GM12878 (cell line): ENCODE measurements around the gene TIGAR. TPM values are rescaled to one million over a fixed set of nuclear protein-coding genes. Genes with fewer than 3 reads are reported as not detected.

Source experiments
- BCL11A ChIP-seq: IDR thresholded peaks from 2 replicates; pipeline ENCODE4 v1.6.1; 2011; ENCODE audit warnings: low read depth, low read length
- BRCA1 ChIP-seq: IDR thresholded peaks from 2 replicates; pipeline ENCODE4 v1.6.1; 2011; ENCODE audit warnings: low read depth, low read length, improper control_type of control experiment
- CHD2 ChIP-seq: IDR thresholded peaks from 2 replicates; pipeline ENCODE4 v1.6.1; 2011; ENCODE audit warnings: low read depth, low read length, improper control_type of control experiment, borderline replicate concordance
- ESRRA ChIP-seq: IDR thresholded peaks from 2 replicates; pipeline ENCODE4 v1.6.1; 2012; ENCODE audit warnings: mild to moderate bottlenecking, low read length, improper control_type of control experiment
- EZH2 ChIP-seq: IDR thresholded peaks from 2 replicates; pipeline ENCODE4 v1.6.1; 2012; ENCODE audit warnings: low read depth, mild to moderate bottlenecking, control low read depth, inconsistent platforms, low read length, borderline replicate concordance; ENCODE audit not compliant: control insufficient read depth
- HDGF ChIP-seq: fragments of 450-650 bp; IDR thresholded peaks from 2 replicates; pipeline ENCODE4 v1.6.1; 2016; ENCODE audit warnings: antibody characterized with exemption
- MXI1 ChIP-seq: fragments of 150-350 bp; IDR thresholded peaks from 2 replicates; pipeline ENCODE4 v1.6.1; 2011; ENCODE audit warnings: low read depth, mild to moderate bottlenecking, inconsistent platforms, low read length, improper control_type of control experiment
- NFIC ChIP-seq: IDR thresholded peaks from 2 replicates; pipeline ENCODE4 v1.6.1; 2012; ENCODE audit warnings: low read depth, mild to moderate bottlenecking, inconsistent platforms, low read length, moderate library complexity
- PAX5 ChIP-seq: IDR thresholded peaks from 2 replicates; pipeline ENCODE4 v1.6.1; 2011; ENCODE audit warnings: low read depth, low read length, borderline replicate concordance
- PML ChIP-seq: IDR thresholded peaks from 2 replicates; pipeline ENCODE4 v1.6.1; 2012; ENCODE audit warnings: low read length, inconsistent platforms
- SMAD5 ChIP-seq: IDR thresholded peaks from 2 replicates; pipeline ENCODE4 v1.6.1; 2016; ENCODE audit warnings: antibody characterized with exemption, low read depth
- SMARCA5 ChIP-seq: fragments of 450-650 bp; IDR thresholded peaks from 2 replicates; pipeline ENCODE4 v1.6.1; 2017; ENCODE audit warnings: mild to moderate bottlenecking
- SPI1 ChIP-seq: IDR thresholded peaks from 2 replicates; pipeline ENCODE4 v1.6.1; 2011; ENCODE audit warnings: low read depth, mild to moderate bottlenecking, low read length, moderate library complexity, borderline replicate concordance; ENCODE audit not compliant: insufficient read depth
- SREBF1 ChIP-seq: IDR thresholded peaks from 2 replicates; pipeline ENCODE4 v1.6.1; 2012; ENCODE audit warnings: mild to moderate bottlenecking, low read length
- SUPT20H ChIP-seq: IDR thresholded peaks from 2 replicates; pipeline ENCODE4 v1.6.1; 2011; ENCODE audit warnings: low read depth, mild to moderate bottlenecking, low read length, moderate library complexity, borderline replicate concordance; ENCODE audit not compliant: control insufficient read depth
- ZNF274 ChIP-seq: IDR thresholded peaks from one replicate; pipeline ENCODE4 v1.8.0; 2011; ENCODE audit not compliant: insufficient read length, insufficient read depth
- ZNF622 ChIP-seq: fragments of 450-650 bp; IDR thresholded peaks from 2 replicates; pipeline ENCODE4 v1.6.1; 2017; ENCODE audit warnings: mild to moderate bottlenecking, inconsistent platforms
- polyA plus RNA-seq, 11 experiments: library from polyadenylated mRNA; depleted of rRNA in 4 of 11; unstranded in 6 of 11; stranded (reverse) in 5 of 11; fragments of >200 nt; fragmentation: Nextera tagmentation in 4 of 11; fragmentation: Illumina TruSeq in 1 of 11; extraction: Ambion mirVana in 4 of 11; extraction: Trizol in 1 of 11; gene quantifications; 1 replicate in 1 of 11; 2 replicates in 10 of 11; pipeline versions ENCODE4 v1.2.1 to v1.2.3, GENCODE V29; 2011 to 2016; ENCODE audit warnings: inconsistent platforms in 2 of 11, missing spikeins in 2 of 11, low read depth in 1 of 11
- total RNA-seq, 4 experiments: library from RNA; depleted of rRNA in 3 of 4; stranded (reverse); fragments of >200 nt in 3 of 4; fragmentation: Illumina TruSeq in 1 of 4; extraction: Trizol in 1 of 4; gene quantifications; 2 replicates each; pipeline versions ENCODE4 v1.2.1 to v1.2.3, GENCODE V29; 2013 to 2021
- TF ChIP-seq, protein P1 (sequence below): fragments of 450-650 bp; IDR thresholded peaks from 2 replicates; pipeline ENCODE4 v1.6.1; 2017; ENCODE audit warnings: mild to moderate bottlenecking, moderate library complexity
- TF ChIP-seq, protein P2 (sequence below): IDR thresholded peaks from 2 replicates; pipeline ENCODE4 v1.6.1; 2011; ENCODE audit warnings: low read depth, mild to moderate bottlenecking, low read length, moderate library complexity, borderline replicate concordance; ENCODE audit errors: extremely low read depth
- TF ChIP-seq, protein P3 (sequence below), 3 experiments: IDR thresholded peaks in 2 of 3; conservative IDR thresholded peaks in 1 of 3; 2 replicates each; pipeline ENCODE4 v1.5.1; 2011; ENCODE audit warnings: low read depth in 3 of 3, low read length in 3 of 3, mild to moderate bottlenecking in 3 of 3, control low read depth in 2 of 3, moderate library complexity in 2 of 3, inconsistent platforms in 1 of 3, mixed read lengths in 1 of 3; ENCODE audit not compliant: control insufficient read depth in 2 of 3, insufficient read depth in 1 of 3; ENCODE audit errors: extremely low read depth in 1 of 3
- TF ChIP-seq, protein P4 (sequence below): IDR thresholded peaks from 2 replicates; pipeline ENCODE4 v1.6.1; 2012; ENCODE audit warnings: low read depth, low read length, improper control_type of control experiment
- TF ChIP-seq, protein P5 (sequence below): fragments of 450-650 bp; IDR thresholded peaks from 2 replicates; pipeline ENCODE4 v1.6.1; 2017; ENCODE audit warnings: borderline replicate concordance

Gene TIGAR
- total and polyA plus RNA-seq, 10 of the 15 experiments (the other 5 are each of a cell fraction or from before 2014, with no cell fraction given), result 7.6 to 45.7 (median 16.5) TPM

DNA sequence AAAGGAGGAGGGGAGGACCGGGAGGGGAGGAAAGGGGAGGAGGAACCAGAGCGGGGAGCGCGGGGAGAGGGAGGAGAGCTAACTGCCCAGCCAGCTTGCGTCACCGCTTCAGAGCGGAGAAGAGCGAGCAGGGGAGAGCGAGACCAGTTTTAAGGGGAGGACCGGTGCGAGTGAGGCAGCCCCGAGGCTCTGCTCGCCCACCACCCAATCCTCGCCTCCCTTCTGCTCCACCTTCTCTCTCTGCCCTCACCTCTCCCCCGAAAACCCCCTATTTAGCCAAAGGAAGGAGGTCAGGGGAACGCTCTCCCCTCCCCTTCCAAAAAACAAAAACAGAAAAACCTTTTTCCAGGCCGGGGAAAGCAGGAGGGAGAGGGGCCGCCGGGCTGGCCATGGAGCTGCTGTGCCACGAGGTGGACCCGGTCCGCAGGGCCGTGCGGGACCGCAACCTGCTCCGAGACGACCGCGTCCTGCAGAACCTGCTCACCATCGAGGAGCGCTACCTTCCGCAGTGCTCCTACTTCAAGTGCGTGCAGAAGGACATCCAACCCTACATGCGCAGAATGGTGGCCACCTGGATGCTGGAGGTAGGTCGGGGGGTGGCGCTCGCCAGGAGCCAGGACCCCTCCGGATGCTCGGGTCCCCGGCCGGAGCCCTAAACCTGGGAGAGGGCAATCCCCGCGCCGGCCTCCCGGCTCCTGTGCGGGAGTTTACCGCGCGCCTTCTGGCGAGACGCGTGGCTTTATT is 47.2 kb upstream of the TIGAR start, which contains the start of gene CCND2 (continued):
- TF ChIP-seq, protein P1, sequence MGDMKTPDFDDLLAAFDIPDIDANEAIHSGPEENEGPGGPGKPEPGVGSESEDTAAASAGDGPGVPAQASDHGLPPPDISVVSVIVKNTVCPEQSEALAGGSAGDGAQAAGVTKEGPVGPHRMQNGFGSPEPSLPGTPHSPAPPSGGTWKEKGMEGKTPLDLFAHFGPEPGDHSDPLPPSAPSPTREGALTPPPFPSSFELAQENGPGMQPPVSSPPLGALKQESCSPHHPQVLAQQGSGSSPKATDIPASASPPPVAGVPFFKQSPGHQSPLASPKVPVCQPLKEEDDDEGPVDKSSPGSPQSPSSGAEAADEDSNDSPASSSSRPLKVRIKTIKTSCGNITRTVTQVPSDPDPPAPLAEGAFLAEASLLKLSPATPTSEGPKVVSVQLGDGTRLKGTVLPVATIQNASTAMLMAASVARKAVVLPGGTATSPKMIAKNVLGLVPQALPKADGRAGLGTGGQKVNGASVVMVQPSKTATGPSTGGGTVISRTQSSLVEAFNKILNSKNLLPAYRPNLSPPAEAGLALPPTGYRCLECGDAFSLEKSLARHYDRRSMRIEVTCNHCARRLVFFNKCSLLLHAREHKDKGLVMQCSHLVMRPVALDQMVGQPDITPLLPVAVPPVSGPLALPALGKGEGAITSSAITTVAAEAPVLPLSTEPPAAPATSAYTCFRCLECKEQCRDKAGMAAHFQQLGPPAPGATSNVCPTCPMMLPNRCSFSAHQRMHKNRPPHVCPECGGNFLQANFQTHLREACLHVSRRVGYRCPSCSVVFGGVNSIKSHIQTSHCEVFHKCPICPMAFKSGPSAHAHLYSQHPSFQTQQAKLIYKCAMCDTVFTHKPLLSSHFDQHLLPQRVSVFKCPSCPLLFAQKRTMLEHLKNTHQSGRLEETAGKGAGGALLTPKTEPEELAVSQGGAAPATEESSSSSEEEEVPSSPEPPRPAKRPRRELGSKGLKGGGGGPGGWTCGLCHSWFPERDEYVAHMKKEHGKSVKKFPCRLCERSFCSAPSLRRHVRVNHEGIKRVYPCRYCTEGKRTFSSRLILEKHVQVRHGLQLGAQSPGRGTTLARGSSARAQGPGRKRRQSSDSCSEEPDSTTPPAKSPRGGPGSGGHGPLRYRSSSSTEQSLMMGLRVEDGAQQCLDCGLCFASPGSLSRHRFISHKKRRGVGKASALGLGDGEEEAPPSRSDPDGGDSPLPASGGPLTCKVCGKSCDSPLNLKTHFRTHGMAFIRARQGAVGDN, result peak; percentile 82
- TF ChIP-seq ZNF622 (no peak), SUPT20H (no peak), CHD2 (peak; percentile 44; the same call in 1 of the 2 replicates), MXI1 (no peak), EZH2 (no peak), SMARCA5 (peak; percentile 55; the same call in 1 of the 2 replicates), ESRRA (no peak), SPI1 (no peak), SREBF1 (no peak), NFIC (no peak), BRCA1 (no peak), BCL11A (0 out of 2 replicates have a peak, but pooled peaks have one; percentile 31), PAX5 (peak; percentile 46; the same call in 1 of the 2 replicates), PML (peak; percentile 51; the same call in 1 of the 2 replicates), HDGF (peak; percentile 87), SMAD5 (peak; percentile 91), ZNF274 (no peak)
- TF ChIP-seq, protein P2, sequence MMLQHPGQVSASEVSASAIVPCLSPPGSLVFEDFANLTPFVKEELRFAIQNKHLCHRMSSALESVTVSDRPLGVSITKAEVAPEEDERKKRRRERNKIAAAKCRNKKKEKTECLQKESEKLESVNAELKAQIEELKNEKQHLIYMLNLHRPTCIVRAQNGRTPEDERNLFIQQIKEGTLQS, result no peak
- TF ChIP-seq, protein P3, sequence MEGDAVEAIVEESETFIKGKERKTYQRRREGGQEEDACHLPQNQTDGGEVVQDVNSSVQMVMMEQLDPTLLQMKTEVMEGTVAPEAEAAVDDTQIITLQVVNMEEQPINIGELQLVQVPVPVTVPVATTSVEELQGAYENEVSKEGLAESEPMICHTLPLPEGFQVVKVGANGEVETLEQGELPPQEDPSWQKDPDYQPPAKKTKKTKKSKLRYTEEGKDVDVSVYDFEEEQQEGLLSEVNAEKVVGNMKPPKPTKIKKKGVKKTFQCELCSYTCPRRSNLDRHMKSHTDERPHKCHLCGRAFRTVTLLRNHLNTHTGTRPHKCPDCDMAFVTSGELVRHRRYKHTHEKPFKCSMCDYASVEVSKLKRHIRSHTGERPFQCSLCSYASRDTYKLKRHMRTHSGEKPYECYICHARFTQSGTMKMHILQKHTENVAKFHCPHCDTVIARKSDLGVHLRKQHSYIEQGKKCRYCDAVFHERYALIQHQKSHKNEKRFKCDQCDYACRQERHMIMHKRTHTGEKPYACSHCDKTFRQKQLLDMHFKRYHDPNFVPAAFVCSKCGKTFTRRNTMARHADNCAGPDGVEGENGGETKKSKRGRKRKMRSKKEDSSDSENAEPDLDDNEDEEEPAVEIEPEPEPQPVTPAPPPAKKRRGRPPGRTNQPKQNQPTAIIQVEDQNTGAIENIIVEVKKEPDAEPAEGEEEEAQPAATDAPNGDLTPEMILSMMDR (IDR thresholded peaks at IDR 0.05 in 2 of 3, conservative IDR thresholded peaks at IDR 0.05 in 1 of 3; ENCODE audit: control insufficient read depth in 2 of 3, extremely low read depth in 1 of 3, insufficient read depth in 1 of 3, low read depth in 3 of 3, low read length in 3 of 3), result no peak
- TF ChIP-seq, protein P4, sequence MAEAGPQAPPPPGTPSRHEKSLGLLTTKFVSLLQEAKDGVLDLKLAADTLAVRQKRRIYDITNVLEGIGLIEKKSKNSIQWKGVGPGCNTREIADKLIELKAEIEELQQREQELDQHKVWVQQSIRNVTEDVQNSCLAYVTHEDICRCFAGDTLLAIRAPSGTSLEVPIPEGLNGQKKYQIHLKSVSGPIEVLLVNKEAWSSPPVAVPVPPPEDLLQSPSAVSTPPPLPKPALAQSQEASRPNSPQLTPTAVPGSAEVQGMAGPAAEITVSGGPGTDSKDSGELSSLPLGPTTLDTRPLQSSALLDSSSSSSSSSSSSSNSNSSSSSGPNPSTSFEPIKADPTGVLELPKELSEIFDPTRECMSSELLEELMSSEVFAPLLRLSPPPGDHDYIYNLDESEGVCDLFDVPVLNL, result no peak
- TF ChIP-seq, protein P5, sequence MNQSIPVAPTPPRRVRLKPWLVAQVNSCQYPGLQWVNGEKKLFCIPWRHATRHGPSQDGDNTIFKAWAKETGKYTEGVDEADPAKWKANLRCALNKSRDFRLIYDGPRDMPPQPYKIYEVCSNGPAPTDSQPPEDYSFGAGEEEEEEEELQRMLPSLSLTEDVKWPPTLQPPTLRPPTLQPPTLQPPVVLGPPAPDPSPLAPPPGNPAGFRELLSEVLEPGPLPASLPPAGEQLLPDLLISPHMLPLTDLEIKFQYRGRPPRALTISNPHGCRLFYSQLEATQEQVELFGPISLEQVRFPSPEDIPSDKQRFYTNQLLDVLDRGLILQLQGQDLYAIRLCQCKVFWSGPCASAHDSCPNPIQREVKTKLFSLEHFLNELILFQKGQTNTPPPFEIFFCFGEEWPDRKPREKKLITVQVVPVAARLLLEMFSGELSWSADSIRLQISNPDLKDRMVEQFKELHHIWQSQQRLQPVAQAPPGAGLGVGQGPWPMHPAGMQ, result no peak
